T-cell (primary cell): ENCODE measurements around the gene TMIGD3. TPM values are rescaled to one million over a fixed set of nuclear protein-coding genes. Genes with fewer than 3 reads are reported as not detected.

ENCODE experiments used
- ATAC-seq, 4 experiments: fragments of 200-7000 bp in 3 of 4; fragments of 150-1000 bp in 1 of 4; cut with Tn5 transposase; replicated peaks in 1 of 4; 1 replicate in 3 of 4; 2 replicates in 1 of 4; pipeline ENCODE4 v1.10.0; 2021; ENCODE audit warnings: moderate library complexity in 3 of 4, mild to moderate bottlenecking in 2 of 4, moderate number of reproducible peaks in 1 of 4
- CTCF ChIA-PET, 2 donors: fragments of 300-600 bp; sonication (Branson Sonifier 250); formaldehyde crosslinking; loops; one replicate each; lab custom pipeline; 2022; ENCODE audit warnings: antibody characterized with exemption in 2 of 2; lab: Charles Lee
- POLR2A ChIA-PET, 2 donors: fragments of 300-600 bp; sonication (Branson Sonifier 250); formaldehyde crosslinking; loops; one replicate each; lab custom pipeline; 2022; ENCODE audit warnings: antibody characterized with exemption in 2 of 2; lab: Charles Lee
- DNase-seq, 35 experiments: peaks; one replicate each; pipeline versions ENCODE4 v3.0.0 to v3.0.0-alpha.2; 2013 to 2023
- H3K27ac ChIP-seq: one replicate; pipeline ENCODE4 v1.5.1; 2013; ENCODE audit warnings: low read length
- H3K27me3 ChIP-seq, 2 experiments: replicated peaks in 1 of 2; 1 replicate in 1 of 2; 2 replicates in 1 of 2; pipeline versions ENCODE4 v1.6.1 to v1.7.0; 2013; ENCODE audit warnings: low read length in 1 of 2, mixed read lengths in 1 of 2; ENCODE audit not compliant: control insufficient read depth in 2 of 2, insufficient read depth in 2 of 2; ENCODE audit errors: extremely low read depth in 1 of 2
- H3K36me3 ChIP-seq, 2 donors: 1 replicate in 1 of 2; 2 replicates in 1 of 2; pipeline versions ENCODE4 v1.6.1 to v1.7.0; 2013; ENCODE audit warnings: low read length in 1 of 2; ENCODE audit not compliant: control insufficient read depth in 2 of 2, insufficient read depth in 1 of 2; ENCODE audit errors: extremely low read depth in 1 of 2
- H3K4me1 ChIP-seq, 2 experiments: 1 replicate in 1 of 2; 2 replicates in 1 of 2; pipeline versions ENCODE4 v1.6.1 to v1.7.0; 2013; ENCODE audit warnings: low read length in 2 of 2, mixed read lengths in 1 of 2; ENCODE audit not compliant: insufficient read depth in 2 of 2, control insufficient read depth in 1 of 2; ENCODE audit errors: extremely low read depth in 1 of 2
- H3K4me3 ChIP-seq, 2 donors: 1 replicate in 1 of 2; 2 replicates in 1 of 2; pipeline versions ENCODE4 v1.5.1 to v1.7.0; 2013; ENCODE audit warnings: mild to moderate bottlenecking in 2 of 2, low read length in 1 of 2, moderate library complexity in 1 of 2; ENCODE audit not compliant: control insufficient read depth in 1 of 2; ENCODE audit errors: extremely low read depth in 1 of 2
- H3K9me3 ChIP-seq: 2 replicates; pipeline ENCODE4 v1.7.0; 2013
- H3K27ac Mint-ChIP-seq, 2 donors: one replicate each; pipeline ENCODE4 v1.8.0; 2020 to 2021; ENCODE audit warnings: mild to moderate bottlenecking in 2 of 2, mixed read lengths in 2 of 2
- H3K27me3 Mint-ChIP-seq, 2 donors: one replicate each; pipeline ENCODE4 v1.8.0; 2021 to 2022; ENCODE audit warnings: mixed read lengths in 2 of 2
- H3K36me3 Mint-ChIP-seq: one replicate; pipeline ENCODE4 v1.8.0; 2021; ENCODE audit warnings: mixed read lengths
- H3K4me1 Mint-ChIP-seq, 3 donors: one replicate each; pipeline ENCODE4 v1.8.0; 2020 to 2022; ENCODE audit warnings: mixed read lengths in 3 of 3, mild to moderate bottlenecking in 1 of 3
- H3K4me3 Mint-ChIP-seq, 3 donors: one replicate each; pipeline ENCODE4 v1.8.0; 2020 to 2022; ENCODE audit warnings: mild to moderate bottlenecking in 3 of 3, mixed read lengths in 3 of 3, moderate library complexity in 3 of 3
- H3K9me3 Mint-ChIP-seq, 3 donors: one replicate each; pipeline ENCODE4 v1.8.0; 2020 to 2022; ENCODE audit warnings: mixed read lengths in 3 of 3
- WGBS: methylation state at CpG from one replicate; pipeline ENCODE4 v1.1.5; 2013; ENCODE audit warnings: missing lambda C conversion rate; ENCODE audit not compliant: insufficient coverage; 5-methylcytosine and 5-hydroxymethylcytosine counted together
- total RNA-seq, 35 experiments: library from RNA in 6 of 35; stranded (reverse) in 6 of 35; fragments of 120-200 nt in 1 of 35; gene quantifications; one replicate each; pipeline versions ENCODE4 v1.2.1 to v1.2.4 and lab custom pipeline; 2013 to 2026

The TMIGD3 gene
- total RNA-seq, 5 donors from 2014 or later (not counting 1 experiment from before 2014, with no cell fraction given), result not detected

GRCh38 chr1:111491070-111491469 lies 12.4 kb downstream of the TMIGD3 start:
- H3K4me3 Mint-ChIP-seq, result no peak overlapping the region
- DNase-seq (no peak), ATAC-seq (no peak)
- Histone ChIP-seq H3K36me3 (no peaks in the 10 kb centered on the region), H3K4me3 (no peak overlapping the region), H3K9me3 (no peaks in the 10 kb centered on the region), H3K27me3 (peaks cover 0 to 2% of the 10 kb centered on the region in 2 experiments), H3K4me1 (no peaks in the 10 kb centered on the region), H3K27ac (no peak overlapping the region)
- ChIA-PET CTCF (no interaction called here), POLR2A (no interaction called here)
- no peaks in the 10 kb centered on the region for H3K27me3 Mint-ChIP-seq
- no peaks in the 10 kb centered on the region for H3K4me1 Mint-ChIP-seq
- H3K27ac Mint-ChIP-seq, result no peak overlapping the region
- H3K9me3 Mint-ChIP-seq, result peaks cover 0 to 10% (median 5%) of the 10 kb centered on the region in 3 donors
- no peaks in the 10 kb centered on the region for H3K36me3 Mint-ChIP-seq
- 88% methylated on average over 5 of the region's 7 CpGs for WGBS

- Histone ChIP-seq H3K36me3 (no peaks in the 10 kb centered on the region), H3K4me1 (no peaks in the 10 kb centered on the region), H3K9me3 (no peaks in the 10 kb centered on the region), H3K27me3 (peaks cover 0 to 2% of the 10 kb centered on the region in 2 experiments), H3K27ac (no peak overlapping the region), H3K4me3 (no peak overlapping the region)
- CTCF ChIA-PET, result interaction anchor here (0.6 to 0.8 kb wide), 2 partner anchors 9 to 17 kb away, joined by 3 to 4 read pairs; no protein-coding TSS in a partner anchor
- H3K9me3 Mint-ChIP-seq, result peaks cover 0 to 6% (median 2%) of the 10 kb centered on the region in 3 donors
- H3K4me3 Mint-ChIP-seq, result no peak overlapping the region
- DNase-seq (no peak), ATAC-seq (no peak)
- H3K36me3 Mint-ChIP-seq, result no peaks in the 10 kb centered on the region
- H3K4me1 Mint-ChIP-seq, result peaks cover 0 to 5% (median 2%) of the 10 kb centered on the region in 3 donors
- WGBS, result 60% methylated on average over 1 of the region's 4 CpGs
- POLR2A ChIA-PET, result no interaction called here
- H3K27me3 Mint-ChIP-seq, result no peaks in the 10 kb centered on the region
- no peak overlapping the region for H3K27ac Mint-ChIP-seq
These were observed 13.2 kb downstream of the TMIGD3 start for GRCh38 chr1:111490220-111490619.

GRCh38 chr1:111489604-111490003 lies 13.8 kb downstream of the TMIGD3 start:
- ChIA-PET POLR2A (no interaction called here), CTCF (interaction anchor here in 1 of 2 donors (0.8 kb wide), 1 partner anchor 17 kb away, joined by 3 read pairs; no protein-coding TSS in a partner anchor)
- no peak overlapping the region for H3K4me3 ChIP-seq
- H3K9me3 Mint-ChIP-seq, result peaks cover 0 to 6% (median 0%) of the 10 kb centered on the region in 3 donors
- H3K27me3 Mint-ChIP-seq, result no peaks in the 10 kb centered on the region
- H3K36me3 ChIP-seq, result no peaks in the 10 kb centered on the region
- H3K27ac ChIP-seq, result no peak overlapping the region
- H3K36me3 Mint-ChIP-seq, result no peaks in the 10 kb centered on the region
- no peaks in the 10 kb centered on the region for H3K9me3 ChIP-seq
- ATAC-seq (no peak), DNase-seq (no peak)
- 83% methylated on average over 1 of the region's 4 CpGs for WGBS
- no peak overlapping the region for H3K4me3 Mint-ChIP-seq
- H3K4me1 ChIP-seq, result no peaks in the 10 kb centered on the region
- H3K4me1 Mint-ChIP-seq, result peaks cover under 1 to 9% (median 4%) of the 10 kb centered on the region in 3 donors
- H3K27me3 ChIP-seq, result peaks cover 0 to 2% of the 10 kb centered on the region in 2 experiments
- no peak overlapping the region for H3K27ac Mint-ChIP-seq

DNA sequence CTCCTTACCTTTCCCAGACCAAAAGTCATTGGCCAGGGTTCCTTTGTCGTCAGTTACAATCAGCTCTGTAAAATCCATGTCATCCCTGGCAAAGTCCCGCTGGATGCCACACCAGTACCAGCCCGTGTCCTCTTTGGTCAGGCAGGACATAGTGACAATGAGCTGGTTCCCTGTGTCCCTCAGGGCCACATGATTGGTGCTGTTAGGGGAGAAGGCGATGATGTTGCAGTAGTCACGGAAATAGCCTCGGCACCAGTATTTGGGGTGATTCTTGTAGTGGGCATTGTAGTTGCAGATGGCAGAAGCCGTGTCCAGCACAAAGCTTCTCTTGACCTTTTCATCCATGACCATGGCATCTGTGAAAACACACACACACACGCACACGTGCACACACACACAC lies 14.8 kb downstream of the TMIGD3 start:
- Mint-ChIP-seq H3K9me3 (no peaks in the 10 kb centered on the region), H3K4me3 (no peak overlapping the region), H3K27ac (no peak overlapping the region), H3K36me3 (no peaks in the 10 kb centered on the region), H3K4me1 (peaks cover 2 to 9% (median 7%) of the 10 kb centered on the region in 3 donors), H3K27me3 (no peaks in the 10 kb centered on the region)
- H3K4me3 ChIP-seq, result no peak overlapping the region
- DNase-seq, result no peak
- no peaks in the 10 kb centered on the region for H3K9me3 ChIP-seq
- H3K27ac ChIP-seq, result no peak overlapping the region
- peaks cover 0 to 2% of the 10 kb centered on the region in 2 experiments for H3K27me3 ChIP-seq
- ChIA-PET CTCF (interaction anchor here in 1 of 2 donors (0.5 kb wide), 1 partner anchor 167 kb away, joined by 3 read pairs; no protein-coding TSS in a partner anchor), POLR2A (no interaction called here)
- ATAC-seq, result no peak
- H3K36me3 ChIP-seq, result no peaks in the 10 kb centered on the region
- no peaks in the 10 kb centered on the region for H3K4me1 ChIP-seq
- 94% methylated on average over 3 of the region's 9 CpGs for WGBS

DNA sequence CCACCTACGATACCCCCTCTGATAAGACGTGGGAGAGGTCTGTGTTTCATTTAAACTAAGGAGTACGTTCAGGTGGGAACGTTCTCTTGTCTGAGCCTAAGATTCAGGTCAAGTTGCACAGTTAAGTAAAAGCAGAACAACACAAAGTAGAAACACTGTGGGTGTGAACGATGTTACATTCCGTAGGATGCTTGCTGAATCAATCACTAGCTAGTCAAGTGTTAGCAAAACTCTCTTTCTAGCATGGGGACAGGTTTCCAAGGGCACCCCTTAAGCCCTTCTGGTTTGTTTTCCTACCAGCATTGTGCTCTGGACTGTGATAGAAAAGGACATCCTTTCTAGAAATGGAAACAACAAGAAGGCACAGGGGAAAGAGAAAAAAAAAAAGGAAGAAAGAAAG lies 16.3 kb downstream of the TMIGD3 start:
- CTCF ChIA-PET, result no interaction called here
- no peaks in the 10 kb centered on the region for H3K36me3 Mint-ChIP-seq

GRCh38 chr1:111486431-111486830 lies 17.0 kb downstream of the TMIGD3 start:
- Histone ChIP-seq H3K27me3 (peaks cover 0 to 2% of the 10 kb centered on the region in 2 experiments), H3K36me3 (no peaks in the 10 kb centered on the region), H3K27ac (no peak overlapping the region), H3K4me3 (no peak overlapping the region), H3K9me3 (no peaks in the 10 kb centered on the region), H3K4me1 (no peaks in the 10 kb centered on the region)
- H3K4me1 Mint-ChIP-seq, result peaks cover 10 to 21% (median 16%) of the 10 kb centered on the region in 3 donors
- H3K9me3 Mint-ChIP-seq, result no peaks in the 10 kb centered on the region
- H3K27me3 Mint-ChIP-seq, result no peaks in the 10 kb centered on the region
- no peak overlapping the region for H3K27ac Mint-ChIP-seq
- H3K36me3 Mint-ChIP-seq, result no peaks in the 10 kb centered on the region
- POLR2A ChIA-PET, result no interaction called here
- no peak overlapping the region for H3K4me3 Mint-ChIP-seq
- 95% methylated on average over 2 of the region's 7 CpGs for WGBS
- ATAC-seq (no peak), DNase-seq (no peak)
- CTCF ChIA-PET, result no interaction called here

More for the DNA sequence above, 16.3 kb downstream of the TMIGD3 start:
- Mint-ChIP-seq H3K4me1 (peaks cover 6 to 15% (median 14%) of the 10 kb centered on the region in 3 donors), H3K27ac (no peak overlapping the region), H3K4me3 (no peak overlapping the region), H3K27me3 (no peaks in the 10 kb centered on the region), H3K9me3 (no peaks in the 10 kb centered on the region)
- no peaks in the 10 kb centered on the region for H3K4me1 ChIP-seq
- H3K36me3 ChIP-seq, result no peaks in the 10 kb centered on the region
- no peak overlapping the region for H3K27ac ChIP-seq
- no peak overlapping the region for H3K4me3 ChIP-seq
- DNase-seq, result no peak
- 72% methylated on average over 3 of the region's 6 CpGs for WGBS
- H3K27me3 ChIP-seq, result peaks cover 0 to 2% of the 10 kb centered on the region in 2 experiments
- POLR2A ChIA-PET, result no interaction called here
- no peaks in the 10 kb centered on the region for H3K9me3 ChIP-seq
- no peak for ATAC-seq
